K562 (cell line): ENCODE data around the gene UTS2R. TPM values are rescaled to one million over a fixed set of nuclear protein-coding genes. Genes with fewer than 3 reads are reported as not detected.
A peak's percentile ranks its signal among the peaks of the same experiment; 100 is the strongest.

Experiments used
- ATAC-seq: fragments of 200-7000 bp; cut with Tn5 transposase; 3 replicates; pipeline ENCODE4 v1.9.1; 2020; ENCODE audit warnings: moderate library complexity
- BruUV-seq: library from RNA; stranded (reverse); fragments of 400-500 nt; replicated peaks from 2 replicates; lab custom pipeline; 2021; lab: Mats Ljungman, UMichigan
- CTCF ChIA-PET: fragments of 300-600 bp; formaldehyde crosslinking; extraction: SDS; loops from one replicate; lab custom pipeline; 2021; ENCODE audit warnings: low intra/inter-chr PET ratio; lab: Yijun Ruan, JAX
- POLR2A ChIA-PET: fragments of 300-600, 350-650 bp; sonication (Branson Sonifier 250); formaldehyde crosslinking; extraction: SDS; loops from one replicate; lab custom pipeline; 2021; ENCODE audit warnings: antibody characterized with exemption, inconsistent platforms; lab: Yijun Ruan, JAX
- DNase-seq, 4 experiments: peaks; one replicate each; pipeline versions ENCODE4 v3.0.0 to v3.0.0-alpha.2; 2011 to 2018; ENCODE audit warnings: low spot score in 3 of 4, mixed read lengths in 3 of 4; ENCODE audit errors: extremely low read depth in 1 of 4
- FAIRE-seq: peaks from 2 replicates; lab custom pipeline; 2011; peaks lifted over from hg19 to GRCh38; lab: Jason Lieb, UNC
- H2AFZ ChIP-seq: 2 replicates; pipeline ENCODE4 v1.6.0; 2011; ENCODE audit warnings: low read depth, low read length, control low read depth, inconsistent platforms
- H3K27ac ChIP-seq: fragments of 200-600 bp; 3 replicates; pipeline ENCODE4 v1.8.0; 2011; ENCODE audit warnings: low read depth, mild to moderate bottlenecking, control low read depth, inconsistent platforms, low read length, moderate library complexity, mixed read lengths; ENCODE audit errors: extremely low read depth
- H3K27me3 ChIP-seq, 2 experiments: fragments of 300-600 bp in 1 of 2; 2 replicates in 1 of 2; 3 replicates in 1 of 2; pipeline versions ENCODE4 v1.6.0 to v1.8.0; 2011; ENCODE audit warnings: inconsistent platforms in 2 of 2, low read length in 2 of 2, mild to moderate bottlenecking in 1 of 2, mixed read lengths in 1 of 2, moderate library complexity in 1 of 2; ENCODE audit not compliant: control insufficient read depth in 2 of 2, insufficient read depth in 2 of 2
- H3K36me3 ChIP-seq: fragments of 300-600 bp; 3 replicates; pipeline ENCODE4 v1.8.0; 2011; ENCODE audit warnings: mild to moderate bottlenecking, low read length, inconsistent platforms; ENCODE audit not compliant: control insufficient read depth, insufficient read depth
- H3K4me1 ChIP-seq, 2 experiments: fragments of 200-600 bp in 1 of 2; replicated peaks in 1 of 2; 2 replicates in 1 of 2; 3 replicates in 1 of 2; pipeline versions ENCODE4 v1.5.1 to v1.8.0; 2011; ENCODE audit warnings: inconsistent platforms in 2 of 2, low read length in 2 of 2, mild to moderate bottlenecking in 1 of 2, mixed read lengths in 1 of 2, moderate library complexity in 1 of 2; ENCODE audit not compliant: control insufficient read depth in 2 of 2, insufficient read depth in 2 of 2
- H3K4me2 ChIP-seq: 2 replicates; pipeline ENCODE4 v1.6.1; 2011; ENCODE audit warnings: low read length, control low read depth, inconsistent platforms, mixed read lengths; ENCODE audit not compliant: insufficient read depth
- H3K4me3 ChIP-seq: fragments of 200-600 bp; sonication (generic), shearing (Covaris generic); 2 replicates; pipeline ENCODE4 v1.5.1; 2016; ENCODE audit warnings: control low read depth, inconsistent platforms
- H3K79me2 ChIP-seq: fragments of 200-600 bp; 3 replicates; pipeline ENCODE4 v1.8.0; 2011; ENCODE audit warnings: low read length, inconsistent platforms; ENCODE audit not compliant: control insufficient read depth, insufficient read depth
- H3K9ac ChIP-seq, 2 experiments: 2 replicates each; pipeline versions ENCODE4 v1.6.0 to v1.6.1; 2011; ENCODE audit warnings: low read depth in 2 of 2, low read length in 2 of 2, control low read depth in 1 of 2, inconsistent platforms in 1 of 2, mild to moderate bottlenecking in 1 of 2, mixed read lengths in 1 of 2; ENCODE audit not compliant: insufficient read depth in 1 of 2
- H3K9me1 ChIP-seq: one replicate; pipeline ENCODE4 v1.6.0; 2011; ENCODE audit warnings: inconsistent platforms, mild to moderate bottlenecking, low read length, moderate library complexity; ENCODE audit not compliant: control insufficient read depth, insufficient read depth
- H3K9me3 ChIP-seq: replicated peaks from 2 replicates; pipeline ENCODE4 v1.5.1; 2011; ENCODE audit warnings: low read depth, low read length, inconsistent platforms; ENCODE audit not compliant: control insufficient read depth, insufficient read depth
- H4K20me1 ChIP-seq: replicated peaks from 2 replicates; pipeline ENCODE4 v1.6.1; 2011; ENCODE audit warnings: low read length, inconsistent platforms, mixed read lengths; ENCODE audit not compliant: control insufficient read depth, insufficient read depth
- CBFA2T2 ChIP-seq: fragments of 450-650 bp; conservative IDR thresholded peaks from 2 replicates; pipeline ENCODE4 v1.6.1; 2017; ENCODE audit warnings: mild to moderate bottlenecking
- CEBPB ChIP-seq: fragments of 450-650 bp; IDR thresholded peaks from 2 replicates; pipeline ENCODE4 v1.6.1; 2016; ENCODE audit warnings: missing genetic modification characterization, missing compliant biosample characterization
- L3MBTL2 ChIP-seq: fragments of 450-650 bp; IDR thresholded peaks from 2 replicates; pipeline ENCODE4 v1.6.1; 2016; ENCODE audit warnings: mild to moderate bottlenecking, moderate library complexity
- WGBS: fragments of 100-300 bp; shearing (Covaris generic); methylation state at CpG from one replicate; pipeline ENCODE4 v1.1.6; 2016; ENCODE audit warnings: low coverage, mixed read lengths; ENCODE audit not compliant: insufficient coverage; ENCODE audit errors: missing lambda C conversion rate; 5-methylcytosine and 5-hydroxymethylcytosine counted together
- in situ Hi-C: fragments of 300-500 bp; cut with MboI; formaldehyde crosslinking; loops from 4 replicates; pipeline ENCODE4 v1.15.0; 2018; ENCODE audit warnings: inconsistent platforms, mixed read lengths
- intact Hi-C: fragments of 100-400 bp; cut with micrococcal nuclease; formaldehyde crosslinking; loops from 2 replicates; pipeline ENCODE4 v1.14.2; 2022
- polyA plus RNA-seq, 8 experiments: library from polyadenylated mRNA; depleted of rRNA in 4 of 8; stranded (reverse) in 5 of 8; unstranded in 3 of 8; fragments of >200 nt; fragmentation: Nextera tagmentation in 2 of 8; fragmentation: Illumina TruSeq in 1 of 8; extraction: Ambion mirVana in 2 of 8; extraction: Trizol in 1 of 8; gene quantifications; 2 replicates each; pipeline versions ENCODE4 v1.2.1 to v1.2.3, GENCODE V29; 2011 to 2014; ENCODE audit warnings: inconsistent platforms in 1 of 8, missing spikeins in 1 of 8
- total RNA-seq, 7 experiments: library from RNA; depleted of rRNA in 6 of 7; stranded (reverse); fragments of >200 nt in 6 of 7; fragmentation: Illumina TruSeq in 2 of 7; extraction: Trizol in 2 of 7; gene quantifications; 2 replicates each; pipeline versions ENCODE4 v1.2.1 to v1.2.3, GENCODE V29; 2011 to 2021; ENCODE audit warnings: low replicate concordance in 1 of 7
- TF ChIP-seq, protein P1 (sequence below), 2 experiments: IDR thresholded peaks; 2 replicates each; pipeline ENCODE4 v1.6.1; 2012; ENCODE audit warnings: improper control_type of control experiment in 2 of 2, low read depth in 2 of 2, low read length in 2 of 2, borderline replicate concordance in 1 of 2
- TF ChIP-seq, protein P2 (sequence below): sonication (generic); formaldehyde crosslinking; IDR thresholded peaks from 2 replicates; pipeline ENCODE4 v1.9.0; 2022; ENCODE audit warnings: mild to moderate bottlenecking, missing genetic modification reagents

UTS2R gene
- total and polyA plus RNA-seq, 9 of the 15 experiments (the other 6 are each of a cell fraction or from before 2014, with no cell fraction given), result 0.22 TPM; not detected in 8

DNA sequence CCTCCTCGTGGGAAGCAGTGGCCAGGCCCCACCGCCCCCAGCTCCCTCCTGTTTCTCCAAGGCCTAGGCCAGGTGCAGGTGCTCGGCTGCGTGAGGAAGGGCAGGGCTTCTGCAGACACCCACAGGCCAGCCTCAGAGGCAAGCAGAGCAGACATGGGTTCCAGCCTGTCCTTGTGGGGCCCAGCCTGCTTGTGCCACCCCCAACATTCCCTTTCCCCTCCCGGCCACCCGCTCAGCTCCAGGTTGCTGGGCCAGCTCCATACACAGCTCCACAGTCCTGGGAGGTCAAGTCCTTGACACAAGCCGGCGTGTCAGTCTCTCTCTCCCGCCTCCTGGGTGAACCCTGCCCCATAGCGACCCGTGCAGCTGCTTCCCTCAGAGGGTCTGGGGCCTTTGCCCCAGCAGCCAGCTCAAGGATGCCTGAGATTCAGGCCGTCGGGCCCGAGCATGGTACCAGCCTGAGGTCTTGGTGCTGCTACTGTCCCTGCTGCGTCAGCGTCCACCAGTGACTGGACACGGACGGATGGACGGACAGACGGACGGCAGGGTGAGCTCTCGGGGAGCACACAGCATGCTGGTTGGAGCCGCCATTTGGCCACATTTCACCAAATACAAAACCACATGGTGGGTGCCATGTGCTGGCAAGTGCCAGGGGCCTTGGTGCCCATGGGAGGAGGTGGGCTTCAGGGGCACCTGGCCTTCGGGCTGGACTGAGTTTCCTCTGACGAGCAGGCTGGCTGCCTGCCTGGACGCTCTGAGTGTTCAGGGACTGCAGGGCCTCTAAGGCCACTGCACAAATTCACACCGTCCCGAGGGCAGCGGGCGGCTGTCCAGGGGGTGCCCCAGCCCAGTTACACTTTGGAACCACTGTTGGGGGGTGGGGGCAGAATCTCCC is 46.0 kb upstream of the UTS2R start:
- Histone ChIP-seq H3K36me3 (no peaks in the 10 kb centered on the region), H3K4me1 (peaks cover 51 to 97% of the 10 kb centered on the region in 2 experiments), H4K20me1 (no peaks in the 10 kb centered on the region), H3K79me2 (no peaks in the 10 kb centered on the region), H3K27me3 (no peaks in the 10 kb centered on the region), H3K9me1 (no peaks in the 10 kb centered on the region), H3K4me3 (no peak overlapping the region), H3K27ac (no peak overlapping the region; the same call in 2 of the 3 replicates)
- ChIA-PET POLR2A (interaction anchor here (0.5 to 0.9 kb wide), 3 partner anchors 34 to 400 kb away, joined by 3 to 4 read pairs (median 3); no protein-coding TSS in a partner anchor), CTCF (no interaction called here)
- ATAC-seq, result no peak
- intact Hi-C loops, result no loop called here
- BruUV-seq, result no TSS peak
- 76% methylated on average over 27 of the region's 30 CpGs for WGBS
- TF ChIP-seq, protein P1, sequence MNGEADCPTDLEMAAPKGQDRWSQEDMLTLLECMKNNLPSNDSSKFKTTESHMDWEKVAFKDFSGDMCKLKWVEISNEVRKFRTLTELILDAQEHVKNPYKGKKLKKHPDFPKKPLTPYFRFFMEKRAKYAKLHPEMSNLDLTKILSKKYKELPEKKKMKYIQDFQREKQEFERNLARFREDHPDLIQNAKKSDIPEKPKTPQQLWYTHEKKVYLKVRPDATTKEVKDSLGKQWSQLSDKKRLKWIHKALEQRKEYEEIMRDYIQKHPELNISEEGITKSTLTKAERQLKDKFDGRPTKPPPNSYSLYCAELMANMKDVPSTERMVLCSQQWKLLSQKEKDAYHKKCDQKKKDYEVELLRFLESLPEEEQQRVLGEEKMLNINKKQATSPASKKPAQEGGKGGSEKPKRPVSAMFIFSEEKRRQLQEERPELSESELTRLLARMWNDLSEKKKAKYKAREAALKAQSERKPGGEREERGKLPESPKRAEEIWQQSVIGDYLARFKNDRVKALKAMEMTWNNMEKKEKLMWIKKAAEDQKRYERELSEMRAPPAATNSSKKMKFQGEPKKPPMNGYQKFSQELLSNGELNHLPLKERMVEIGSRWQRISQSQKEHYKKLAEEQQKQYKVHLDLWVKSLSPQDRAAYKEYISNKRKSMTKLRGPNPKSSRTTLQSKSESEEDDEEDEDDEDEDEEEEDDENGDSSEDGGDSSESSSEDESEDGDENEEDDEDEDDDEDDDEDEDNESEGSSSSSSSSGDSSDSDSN (IDR thresholded peaks at IDR 0.05; ENCODE audit: borderline replicate concordance in 1 of 2, low read depth in 2 of 2, low read length in 2 of 2), result no peak
- 0 out of 2 replicates have a peak, but pooled peaks have one; percentile 7 for TF ChIP-seq L3MBTL2
- TF ChIP-seq CBFA2T2, result no peak
- TF ChIP-seq CEBPB (tag), result no peak
- TF ChIP-seq, protein P2, sequence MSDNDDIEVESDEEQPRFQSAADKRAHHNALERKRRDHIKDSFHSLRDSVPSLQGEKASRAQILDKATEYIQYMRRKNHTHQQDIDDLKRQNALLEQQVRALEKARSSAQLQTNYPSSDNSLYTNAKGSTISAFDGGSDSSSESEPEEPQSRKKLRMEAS, result peak; percentile 36; the same call in 1 of the 2 replicates
- TF ChIP-seq, all 486 proteins: peak for 2
- in situ Hi-C loops, result no loop called here
- no peak for FAIRE-seq
- no peaks in the 10 kb centered on the region for H3K9me3 ChIP-seq
- peak overlapping the region in 1 of 2 experiments; percentile 71; a peak in 2 of 4 replicates for H3K9ac ChIP-seq
- H3K4me2 ChIP-seq, result no peak overlapping the region
- 0 out of 2 replicates have a peak overlapping the region, but pooled peaks have one; percentile 56 for H2AFZ ChIP-seq
- no peak for DNase-seq
